Measurements from ENCODE around the gene FCN2.
"Not testable (repeated sequence)": the region's sequence is repeated elsewhere in the genome, so short reads cannot be mapped to it uniquely, and the experiment has no call there.

Gene FCN2

DNA sequence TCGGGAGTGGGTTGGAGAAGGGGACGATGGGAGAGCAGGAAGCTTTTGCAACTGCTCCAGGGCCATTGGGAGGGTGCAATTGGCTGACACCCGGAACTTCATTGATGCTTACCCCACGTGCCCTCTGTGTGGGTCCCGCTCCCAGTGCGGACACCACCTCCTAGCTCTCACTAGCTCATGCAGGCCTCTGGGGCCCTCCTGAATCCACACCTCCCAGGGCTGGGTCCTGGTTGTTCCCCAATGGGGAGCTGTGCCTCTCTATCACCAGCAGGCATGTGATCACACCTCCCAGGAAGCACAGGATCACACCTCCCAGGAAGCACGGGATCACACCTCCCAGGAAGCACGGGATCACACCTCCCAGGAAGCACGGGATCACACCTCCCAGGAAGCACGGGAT, 32.1 kb upstream of the FCN2 start:
- Histone ChIP-seq H3K9me3 (ENCODE audit: low read length) (no peaks in the 10 kb centered on the region), H3K36me3 (ENCODE audit: insufficient read depth, low read length) (peaks cover 9% of the 10 kb centered on the region), H3K27ac (ENCODE audit: low read depth, low read length) (no peak overlapping the region), H3K9ac (ENCODE audit: low read length) (no peak overlapping the region), H3K4me3 (ENCODE audit: low read depth in 1 of 2, low read length in 2 of 2) (no peak overlapping the region), H3K4me1 (ENCODE audit: insufficient read depth, low read length) (no peaks in the 10 kb centered on the region), H3K27me3 (ENCODE audit: control insufficient read depth in 1 of 2, insufficient read depth in 2 of 2, low read length in 2 of 2) (no peaks in the 10 kb centered on the region)

DNA sequence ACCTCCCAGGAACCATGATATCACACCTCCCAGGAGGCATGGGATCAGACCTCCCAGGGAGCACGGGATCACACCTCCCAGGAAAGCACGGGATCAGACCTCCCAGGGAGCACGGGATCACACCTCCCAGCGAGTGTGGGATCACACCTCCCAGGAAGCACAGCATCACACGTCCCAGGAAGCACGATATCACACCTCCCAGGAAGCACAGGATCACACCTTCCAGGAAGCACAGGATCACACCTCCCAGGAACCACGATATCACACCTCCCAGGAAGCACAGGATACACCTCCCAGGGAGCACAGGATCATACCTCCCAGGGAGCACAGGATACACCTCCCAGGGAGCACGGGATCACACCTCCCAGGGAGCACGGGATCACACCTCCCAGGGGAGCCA, 30.0 kb upstream of the FCN2 start:
- no peaks in the 10 kb centered on the region for H3K9me3 ChIP-seq (ENCODE audit: low read length)
- no peaks in the 10 kb centered on the region for H3K27me3 ChIP-seq (ENCODE audit: control insufficient read depth in 1 of 2, insufficient read depth in 2 of 2, low read length in 2 of 2)
- H3K27ac ChIP-seq (ENCODE audit: low read depth, low read length): no peak overlapping the region
- no peaks in the 10 kb centered on the region for H3K36me3 ChIP-seq (ENCODE audit: insufficient read depth, low read length)
- H3K4me3 ChIP-seq (ENCODE audit: low read depth in 1 of 2, low read length in 2 of 2): no peak overlapping the region
- no peaks in the 10 kb centered on the region for H3K4me1 ChIP-seq (ENCODE audit: insufficient read depth, low read length)
- H3K9ac ChIP-seq (ENCODE audit: low read length): no peak overlapping the region

DNA sequence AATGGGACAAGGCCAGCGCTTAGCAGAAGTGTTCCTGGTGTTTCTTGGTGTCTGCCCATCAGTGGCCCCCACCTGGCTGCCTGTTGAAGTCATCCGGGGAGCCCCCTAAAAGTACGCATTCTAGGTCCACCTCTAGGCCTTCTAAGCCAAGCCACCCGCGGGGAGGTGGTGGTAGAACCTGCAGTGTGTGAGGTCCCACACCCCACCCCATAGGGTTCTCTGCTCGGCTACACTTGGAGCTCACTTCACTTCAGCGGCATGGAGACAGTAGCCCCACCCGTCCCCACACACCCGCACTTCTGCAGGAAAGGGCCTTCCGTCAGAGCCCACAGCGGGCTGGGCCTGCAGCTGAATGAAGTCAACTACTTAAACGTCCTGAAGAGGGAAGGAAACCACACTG, 29.6 kb upstream of the FCN2 start:
- Histone ChIP-seq H3K4me3 (ENCODE audit: low read depth in 1 of 2, low read length in 2 of 2) (no peak overlapping the region), H3K9me3 (ENCODE audit: low read length) (no peaks in the 10 kb centered on the region), H3K9ac (ENCODE audit: low read length) (no peak overlapping the region), H3K36me3 (ENCODE audit: insufficient read depth, low read length) (no peaks in the 10 kb centered on the region), H3K27me3 (ENCODE audit: control insufficient read depth in 1 of 2, insufficient read depth in 2 of 2, low read length in 2 of 2) (no peaks in the 10 kb centered on the region), H3K27ac (ENCODE audit: low read depth, low read length) (no peak overlapping the region), H3K4me1 (ENCODE audit: insufficient read depth, low read length) (no peaks in the 10 kb centered on the region)

DNA sequence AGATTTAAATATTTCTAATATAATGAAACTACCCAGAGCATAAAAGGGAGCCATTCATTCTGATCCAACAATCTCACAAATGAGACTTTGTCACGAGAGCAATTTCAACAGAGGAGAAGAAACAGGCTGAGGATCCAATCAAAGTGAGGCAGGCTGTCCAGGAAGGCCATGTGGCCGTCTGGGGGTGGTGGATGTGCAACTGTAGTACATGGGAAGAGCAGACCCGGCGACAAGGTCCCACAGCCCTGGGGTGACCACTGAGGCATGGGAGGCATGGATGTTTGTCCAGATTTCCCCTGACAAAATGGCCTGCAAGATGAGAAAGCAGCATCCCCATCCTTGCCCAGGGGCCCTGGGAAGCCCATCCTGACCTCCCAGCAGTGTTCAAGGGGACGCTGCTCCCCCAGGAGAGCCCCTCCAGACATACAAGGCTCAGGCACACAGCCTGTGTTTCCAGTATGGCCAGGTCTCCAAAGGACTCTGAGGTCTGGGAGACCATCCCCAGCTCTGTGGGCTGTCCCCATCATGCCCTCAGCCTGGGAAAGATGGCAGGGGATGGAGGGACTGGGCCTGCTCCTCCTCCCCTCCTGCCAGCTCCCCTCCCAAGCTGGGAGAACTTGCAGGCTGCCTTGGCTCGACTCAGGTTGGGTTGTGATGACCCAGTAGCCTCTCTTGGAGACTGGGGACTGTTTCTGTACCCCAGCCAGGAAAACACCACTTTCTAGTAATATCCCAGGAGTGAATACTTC, 27.5 kb upstream of the FCN2 start:
- no peaks in the 10 kb centered on the region for H3K27me3 ChIP-seq (ENCODE audit: control insufficient read depth in 1 of 2, insufficient read depth in 2 of 2, low read length in 2 of 2)
- H3K36me3 ChIP-seq (ENCODE audit: insufficient read depth, low read length): no peaks in the 10 kb centered on the region

DNA sequence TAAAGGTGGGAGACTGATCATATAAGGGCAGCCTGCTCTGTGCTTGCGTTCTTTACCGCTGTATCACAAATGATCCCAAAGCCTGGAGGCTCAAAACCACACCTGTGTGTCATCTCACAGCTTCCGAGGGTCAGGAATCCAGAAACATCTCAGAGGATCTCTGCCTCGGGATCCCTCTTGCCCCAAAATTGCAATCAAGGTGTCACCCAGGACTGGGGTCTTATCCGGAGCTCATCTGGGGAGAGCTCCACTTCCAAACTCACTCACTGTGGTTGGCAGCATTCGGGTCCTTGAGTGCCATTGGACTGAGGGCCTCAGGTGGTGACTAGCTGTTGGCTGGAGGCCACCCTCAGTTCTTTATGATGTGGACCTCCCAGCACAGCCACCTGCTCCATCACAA, 26.7 kb upstream of the FCN2 start:
- Histone ChIP-seq H3K4me3 (ENCODE audit: low read depth in 1 of 2, low read length in 2 of 2) (no peak overlapping the region), H3K27ac (ENCODE audit: low read depth, low read length) (no peak overlapping the region), H3K9me3 (ENCODE audit: low read length) (no peaks in the 10 kb centered on the region), H3K4me1 (ENCODE audit: insufficient read depth, low read length) (no peaks in the 10 kb centered on the region), H3K9ac (ENCODE audit: low read length) (no peak overlapping the region), H3K27me3 (ENCODE audit: control insufficient read depth in 1 of 2, insufficient read depth in 2 of 2, low read length in 2 of 2) (no peaks in the 10 kb centered on the region), H3K36me3 (ENCODE audit: insufficient read depth, low read length) (no peaks in the 10 kb centered on the region)

More for the DNA sequence above, 27.5 kb upstream of the FCN2 start:
- Histone ChIP-seq H3K9ac (ENCODE audit: low read length) (no peak overlapping the region), H3K4me3 (ENCODE audit: low read depth in 1 of 2, low read length in 2 of 2) (no peak overlapping the region), H3K9me3 (ENCODE audit: low read length) (no peaks in the 10 kb centered on the region), H3K27ac (ENCODE audit: low read depth, low read length) (no peak overlapping the region), H3K4me1 (ENCODE audit: insufficient read depth, low read length) (no peaks in the 10 kb centered on the region)

DNA sequence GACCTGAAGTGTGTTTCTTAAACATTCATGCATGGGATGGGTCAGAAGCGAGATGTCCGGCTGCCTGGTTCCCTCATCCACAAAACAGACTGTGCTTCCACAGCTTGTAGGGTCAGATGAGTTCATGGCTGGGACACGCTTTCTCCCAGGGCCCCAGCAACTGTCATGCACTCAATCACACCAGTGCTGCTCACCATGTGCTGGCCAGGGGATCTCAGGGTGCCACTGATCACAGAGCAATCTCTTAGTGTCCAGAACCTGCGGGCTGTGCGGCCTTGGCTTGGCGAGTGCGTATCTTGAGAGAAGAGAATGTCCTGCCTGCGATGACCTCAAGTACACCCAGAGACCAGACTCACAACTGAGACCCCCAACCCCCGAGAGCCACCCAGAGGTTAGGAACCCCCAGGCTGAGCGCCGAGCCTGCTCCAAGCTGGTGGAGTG, 26.0 kb upstream of the FCN2 start:
- no peak overlapping the region for H3K4me3 ChIP-seq (ENCODE audit: low read depth in 1 of 2, low read length in 2 of 2)
- H3K27ac ChIP-seq (ENCODE audit: low read depth, low read length): no peak overlapping the region
- no peaks in the 10 kb centered on the region for H3K27me3 ChIP-seq (ENCODE audit: control insufficient read depth in 1 of 2, insufficient read depth in 2 of 2, low read length in 2 of 2)
- no peak overlapping the region for H3K9ac ChIP-seq (ENCODE audit: low read length)
- H3K9me3 ChIP-seq (ENCODE audit: low read length): no peaks in the 10 kb centered on the region
- H3K4me1 ChIP-seq (ENCODE audit: insufficient read depth, low read length): no peaks in the 10 kb centered on the region
- H3K36me3 ChIP-seq (ENCODE audit: insufficient read depth, low read length): no peaks in the 10 kb centered on the region

DNA sequence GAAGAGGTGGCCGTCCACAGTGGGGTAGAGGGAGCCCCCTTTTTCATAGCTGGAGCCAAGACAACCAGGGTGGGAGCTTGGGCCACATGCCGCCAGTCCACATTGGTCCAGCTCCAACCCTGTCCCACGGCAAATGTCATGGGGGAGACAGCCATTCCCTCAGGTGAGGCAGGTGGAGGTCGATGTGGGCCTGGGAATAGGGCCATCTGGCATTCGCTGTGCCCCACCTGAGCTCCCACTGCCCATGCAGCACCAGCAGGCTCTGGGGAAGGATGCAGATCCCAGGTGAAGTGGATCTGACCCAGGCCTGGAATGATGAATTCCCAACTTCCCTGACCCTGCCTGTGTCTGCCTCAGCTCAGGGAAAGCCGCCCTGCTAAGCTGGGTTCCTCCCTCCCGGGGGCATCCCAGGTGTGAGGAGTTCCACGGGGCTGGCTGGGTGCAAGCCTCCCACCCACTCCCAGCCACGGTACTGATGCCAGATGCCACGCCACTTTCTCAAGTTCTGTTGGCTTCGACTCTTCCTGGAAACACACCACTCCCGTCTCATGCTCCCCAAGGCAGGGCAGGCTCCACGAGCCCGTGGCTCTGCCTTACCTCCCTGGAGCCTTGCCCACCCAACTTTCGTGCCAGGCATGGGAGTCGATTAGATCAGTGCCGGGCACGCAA, 25.2 kb upstream of the FCN2 start:
- H3K27me3 ChIP-seq (ENCODE audit: control insufficient read depth in 1 of 2, insufficient read depth in 2 of 2, low read length in 2 of 2): no peaks in the 10 kb centered on the region
- H3K36me3 ChIP-seq (ENCODE audit: insufficient read depth, low read length): no peaks in the 10 kb centered on the region

DNA sequence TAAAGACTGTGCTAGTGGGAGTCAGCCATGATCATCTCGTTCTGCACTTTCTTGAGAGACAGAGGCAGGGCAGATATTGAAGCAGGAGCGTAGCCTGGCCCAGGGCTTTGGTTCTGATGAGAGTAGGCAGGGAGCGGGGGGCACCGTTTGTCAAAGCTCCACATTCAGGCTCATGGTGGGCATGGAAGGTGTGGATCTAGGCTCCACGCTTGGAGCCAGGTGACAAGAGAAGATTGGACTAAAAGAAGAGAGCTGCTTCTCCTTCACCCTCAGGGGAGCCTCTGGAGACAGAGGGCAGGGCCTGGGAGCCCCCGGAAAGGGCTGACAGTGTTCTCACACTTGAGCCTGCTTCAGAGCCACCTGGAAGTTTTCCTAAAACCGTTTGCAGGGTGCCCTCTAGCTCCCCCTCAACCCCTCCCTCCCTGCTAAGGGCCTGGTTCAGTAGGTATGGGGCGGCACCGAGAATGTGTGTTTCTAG, 24.7 kb upstream of the FCN2 start:
- H3K36me3 ChIP-seq (ENCODE audit: insufficient read depth, low read length): no peaks in the 10 kb centered on the region
- H3K4me1 ChIP-seq (ENCODE audit: insufficient read depth, low read length): no peaks in the 10 kb centered on the region
- H3K4me3 ChIP-seq (ENCODE audit: low read depth in 1 of 2, low read length in 2 of 2): no peak overlapping the region
- H3K27ac ChIP-seq (ENCODE audit: low read depth, low read length): no peak overlapping the region
- no peaks in the 10 kb centered on the region for H3K27me3 ChIP-seq (ENCODE audit: control insufficient read depth in 1 of 2, insufficient read depth in 2 of 2, low read length in 2 of 2)
- H3K9ac ChIP-seq (ENCODE audit: low read length): no peak overlapping the region
- H3K9me3 ChIP-seq (ENCODE audit: low read length): no peaks in the 10 kb centered on the region

More for the DNA sequence above, 25.2 kb upstream of the FCN2 start:
- Histone ChIP-seq H3K4me1 (ENCODE audit: insufficient read depth, low read length) (no peaks in the 10 kb centered on the region), H3K9me3 (ENCODE audit: low read length) (no peaks in the 10 kb centered on the region), H3K27ac (ENCODE audit: low read depth, low read length) (no peak overlapping the region), H3K9ac (ENCODE audit: low read length) (no peak overlapping the region), H3K4me3 (ENCODE audit: low read depth in 1 of 2, low read length in 2 of 2) (no peak overlapping the region)

DNA sequence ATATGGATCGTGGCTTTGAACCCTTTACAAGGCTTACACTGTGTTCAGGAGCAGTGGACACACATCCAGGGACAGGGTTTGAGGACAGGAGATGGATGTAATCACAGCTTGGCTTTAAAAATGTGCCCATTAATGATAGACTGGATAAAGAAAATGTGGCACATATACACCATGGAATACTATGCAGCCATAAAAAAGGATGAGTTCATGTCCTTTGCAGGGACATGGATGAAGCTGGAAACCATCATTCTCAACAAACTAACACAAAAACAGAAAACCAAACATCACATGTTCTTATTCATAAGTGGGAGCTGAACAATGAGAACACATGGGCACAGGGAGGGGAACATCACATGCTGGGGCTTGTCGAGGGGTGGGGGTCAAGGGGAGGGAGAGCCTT, 23.2 kb upstream of the FCN2 start:
- not testable (repeated sequence) for H3K9me3 ChIP-seq (ENCODE audit: low read length); H3K4me1 ChIP-seq (ENCODE audit: insufficient read depth, low read length); H3K27ac ChIP-seq (ENCODE audit: low read depth, low read length); H3K36me3 ChIP-seq (ENCODE audit: insufficient read depth, low read length); H3K9ac ChIP-seq (ENCODE audit: low read length); H3K4me3 ChIP-seq (ENCODE audit: low read depth in 1 of 2, low read length in 2 of 2); H3K27me3 ChIP-seq (ENCODE audit: control insufficient read depth in 1 of 2, insufficient read depth in 2 of 2, low read length in 2 of 2)

DNA sequence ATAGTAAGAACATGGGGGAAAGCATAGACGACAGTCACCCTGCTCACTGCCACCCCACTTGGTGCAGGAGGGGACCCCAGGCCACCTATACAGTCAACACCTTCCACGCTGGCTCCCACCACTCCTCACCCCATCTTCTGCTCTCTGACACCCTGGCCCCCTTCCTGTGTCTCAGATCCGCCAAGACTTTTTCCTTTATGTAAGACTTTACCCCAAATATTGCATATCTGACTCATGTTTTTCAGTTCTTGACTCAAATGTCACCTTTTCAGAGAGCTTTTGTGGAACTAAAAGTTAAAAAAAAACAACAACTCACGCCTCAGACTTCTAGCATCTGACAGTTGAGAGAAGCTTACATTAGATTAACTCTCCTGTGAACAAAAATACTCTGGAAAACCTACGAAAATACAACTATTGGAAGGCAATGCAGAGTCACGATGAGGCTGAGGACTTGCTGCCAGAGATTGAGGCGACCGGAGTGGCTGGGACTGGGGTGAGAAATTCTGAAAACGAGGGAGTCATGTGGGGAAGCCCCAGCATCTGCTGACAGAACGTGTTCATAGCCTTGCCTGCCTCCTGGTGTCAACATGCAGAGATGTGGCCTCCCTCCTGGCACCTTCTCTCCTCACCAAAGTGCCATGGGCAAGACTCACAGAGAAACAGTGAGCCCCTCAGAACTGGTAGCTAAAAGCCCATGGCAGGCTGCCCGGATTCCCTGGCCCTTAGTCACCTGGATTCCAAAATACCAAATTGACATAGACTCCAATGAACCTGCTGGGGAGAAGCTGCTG, 22.4 kb upstream of the FCN2 start:
- Histone ChIP-seq H3K9me3 (ENCODE audit: low read length) (no peaks in the 10 kb centered on the region), H3K27ac (ENCODE audit: low read depth, low read length) (no peak overlapping the region), H3K9ac (ENCODE audit: low read length) (no peak overlapping the region), H3K36me3 (ENCODE audit: insufficient read depth, low read length) (no peaks in the 10 kb centered on the region), H3K27me3 (ENCODE audit: control insufficient read depth in 1 of 2, insufficient read depth in 2 of 2, low read length in 2 of 2) (no peaks in the 10 kb centered on the region), H3K4me1 (ENCODE audit: insufficient read depth, low read length) (no peaks in the 10 kb centered on the region), H3K4me3 (ENCODE audit: low read depth in 1 of 2, low read length in 2 of 2) (no peak overlapping the region)

DNA sequence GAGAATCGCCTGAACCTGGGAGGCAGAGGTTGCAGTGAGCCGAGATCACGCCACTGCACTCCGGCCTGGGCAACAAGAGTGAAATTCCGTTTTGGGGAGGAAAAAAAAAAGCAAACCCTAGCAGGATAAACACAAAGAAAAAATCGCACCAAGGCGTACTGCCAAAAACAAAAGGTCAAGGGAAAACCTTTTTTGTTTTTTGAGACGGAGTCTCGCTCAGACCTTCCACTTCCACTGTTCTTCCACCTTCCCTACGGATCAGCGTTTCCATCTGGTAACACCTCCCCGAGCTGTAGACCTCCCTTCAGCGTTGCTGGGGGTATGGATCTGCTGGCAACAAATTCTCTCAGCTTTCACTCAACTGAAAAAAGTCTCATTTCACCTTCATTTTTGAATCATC, 20.1 kb upstream of the FCN2 start:
- Histone ChIP-seq H3K27ac (ENCODE audit: low read depth, low read length) (no peak overlapping the region), H3K36me3 (ENCODE audit: insufficient read depth, low read length) (no peaks in the 10 kb centered on the region), H3K9me3 (ENCODE audit: low read length) (no peaks in the 10 kb centered on the region), H3K9ac (ENCODE audit: low read length) (no peak overlapping the region), H3K4me1 (ENCODE audit: insufficient read depth, low read length) (no peaks in the 10 kb centered on the region), H3K27me3 (ENCODE audit: control insufficient read depth in 1 of 2, insufficient read depth in 2 of 2, low read length in 2 of 2) (peaks cover 0 to 5% of the 10 kb centered on the region in 2 donors), H3K4me3 (ENCODE audit: low read depth in 1 of 2, low read length in 2 of 2) (no peak overlapping the region)

Measured in muscle layer of colon (tissue), 2 donors.